ENCODE results near the gene CNEP1R1. TPM values are rescaled to one million over a fixed set of nuclear protein-coding genes. Genes with fewer than 3 reads are reported as not detected.

The CNEP1R1 gene
- total and polyA plus RNA-seq, 2 of the 8 experiments (the other 6 are each of a cell fraction or from before 2014, with no cell fraction given): 10.6 to 13.6 TPM

- Histone ChIP-seq H4K8ac (ENCODE audit: extremely low read depth, insufficient read depth, low read length) (no peak overlapping the region; the same call in 1 of the 2 replicates), H3K4me1 (replicated peaks in 1 of 4; ENCODE audit: control insufficient read depth in 3 of 4, insufficient read depth in 4 of 4, low read length in 3 of 4) (no peaks in the 10 kb centered on the region), H3K23me2 (ENCODE audit: low read depth, low read length) (no peaks in the 10 kb centered on the region), H4K91ac (replicated peaks; ENCODE audit: insufficient read length, low read length) (no peak overlapping the region), H3K14ac (ENCODE audit: insufficient read length) (no peak overlapping the region), H3K4me2 (ENCODE audit: insufficient read depth in 1 of 2, low read depth in 2 of 2, low read length in 2 of 2) (no peak overlapping the region), H2BK20ac (ENCODE audit: low read length) (no peak overlapping the region), H4K5ac (ENCODE audit: insufficient read length, low read depth, low read length) (no peak overlapping the region), H4K20me1 (replicated peaks in 1 of 2; ENCODE audit: control insufficient read depth in 1 of 2, insufficient read depth in 2 of 2, low read length in 2 of 2) (no peaks in the 10 kb centered on the region), H3K4me3 (ENCODE audit: extremely low read depth in 1 of 4, insufficient read depth in 2 of 4, low read depth in 3 of 4, low read length in 4 of 4) (no peak overlapping the region), H3K18ac (ENCODE audit: extremely low read depth, low read length) (no peak overlapping the region), H2BK12ac (ENCODE audit: low read depth, low read length) (no peak overlapping the region), H3K56ac (replicated peaks; ENCODE audit: insufficient read length, low read depth, low read length) (no peak overlapping the region), H3K9ac (replicated peaks in 1 of 4; ENCODE audit: extremely low read depth in 1 of 4, low read depth in 3 of 4, low read length in 3 of 4) (no peak overlapping the region), H3K79me1 (ENCODE audit: low read depth, low read length) (no peaks in the 10 kb centered on the region), H3K79me2 (ENCODE audit: control insufficient read depth in 1 of 2, insufficient read depth in 2 of 2, low read length in 2 of 2) (no peaks in the 10 kb centered on the region), H3K4ac (replicated peaks; ENCODE audit: insufficient read length, low read depth, low read length) (no peak overlapping the region), H3K27me3 (replicated peaks in 1 of 4; ENCODE audit: control insufficient read depth in 3 of 4, extremely low read depth in 1 of 4, insufficient read depth in 3 of 4, low read length in 3 of 4) (no peaks in the 10 kb centered on the region), H2AK5ac (ENCODE audit: low read depth, low read length) (no peak overlapping the region), H2AFZ (ENCODE audit: low read length) (no peak overlapping the region), H3K23ac (ENCODE audit: insufficient read length) (no peak overlapping the region), H2BK5ac (ENCODE audit: low read depth, low read length) (no peak overlapping the region), H3K9me3 (ENCODE audit: insufficient read depth in 2 of 2, low read depth in 1 of 2, low read length in 1 of 2) (no peaks in the 10 kb centered on the region), H3K27ac (ENCODE audit: low read depth, low read length) (no peak overlapping the region), H2BK15ac (ENCODE audit: low read length) (no peak overlapping the region), H2BK120ac (replicated peaks; ENCODE audit: low read depth, low read length) (no peak overlapping the region), H3K36me3 (ENCODE audit: control insufficient read depth in 2 of 4, insufficient read depth in 4 of 4, low read length in 3 of 4) (no peaks in the 10 kb centered on the region)
- DNase-seq (ENCODE audit: low read depth in 1 of 2, low spot score in 2 of 2) (no peak), FAIRE-seq (no peak)
- ChIA-PET POLR2A (ENCODE audit: partially characterized antibody) (no interaction called here), CTCF (ENCODE audit: partially characterized antibody) (interaction anchor here (1.9 to 3.2 kb wide), 2 partner anchors 36 to 39 kb away, joined by 4 to 12 read pairs; no protein-coding TSS in a partner anchor)
- 100% methylated on average over 1 of the region's 1 CpG; no CpG with 5 or more reads in 1 of the 2 experiments for WGBS, 2 experiments (ENCODE audit: extremely low coverage in 1 of 2, insufficient coverage in 1 of 2, insufficient read length in 1 of 2, insufficient replicate concordance in 2 of 2, low coverage in 1 of 2, low lambda C conversion rate in 2 of 2, missing lambda C conversion rate in 1 of 2)
- no peak for TF ChIP-seq SIN3A (conservative IDR thresholded peaks at IDR 0.05 in 1 of 2, IDR thresholded peaks at IDR 0.05 in 1 of 2; ENCODE audit: low read depth in 1 of 2, low read length in 2 of 2)
- TF ChIP-seq BRCA1 (IDR thresholded peaks at IDR 0.05; ENCODE audit: low read depth, low read length): no peak
- TF ChIP-seq USF2 (IDR thresholded peaks at IDR 0.05; ENCODE audit: low read length): no peak
- TF ChIP-seq SAP30 (IDR thresholded peaks at IDR 0.05; ENCODE audit: insufficient read depth, insufficient replicate concordance, low read length): no peak
- TF ChIP-seq SIRT6 (IDR thresholded peaks at IDR 0.05; ENCODE audit: low read length): no peak
- TF ChIP-seq JUND (IDR thresholded peaks at IDR 0.05; ENCODE audit: low read length): no peak
- no peak for TF ChIP-seq BCL11A (IDR thresholded peaks at IDR 0.05; ENCODE audit: low read depth in 2 of 2, low read length in 2 of 2)
- no peak for TF ChIP-seq RNF2 (IDR thresholded peaks at IDR 0.05; ENCODE audit: borderline replicate concordance, low read depth, low read length, missing control alignments, poor library complexity, severe bottlenecking)
- no peak for TF ChIP-seq CTBP2 (IDR thresholded peaks at IDR 0.05; ENCODE audit: borderline replicate concordance, insufficient read depth, insufficient read length, low read length)
- TF ChIP-seq SUZ12 (IDR thresholded peaks at IDR 0.05; ENCODE audit: low read length): no peak
- no peak for TF ChIP-seq MAFK (IDR thresholded peaks at IDR 0.05; ENCODE audit: low read depth, low read length)
- TF ChIP-seq TEAD4 (IDR thresholded peaks at IDR 0.05; ENCODE audit: low read depth, low read length): no peak
- no peak for TF ChIP-seq TCF12 (IDR thresholded peaks at IDR 0.05; ENCODE audit: low read depth, low read length)
These were observed 31.4 kb upstream of the CNEP1R1 start for GRCh38 chr16:49993579-49993978.
